SK-N-SH (cell line): Measurements from ENCODE around the gene ACP6. TPM values are rescaled to one million over a fixed set of nuclear protein-coding genes. Genes with fewer than 3 reads are reported as not detected.
A peak's percentile ranks its signal among the peaks of the same experiment; 100 is the strongest.

ENCODE experiments used
- CTCF ChIA-PET: fragments of 300-600, 350-600 bp; formaldehyde crosslinking; extraction: SDS; loops from one replicate; lab custom pipeline; 2021; lab: Yijun Ruan, JAX
- POLR2A ChIA-PET: fragments of 350-600 bp; sonication (Branson Sonifier 250); formaldehyde crosslinking; extraction: SDS; loops from one replicate; lab custom pipeline; 2020; ENCODE audit warnings: antibody characterized with exemption, inconsistent platforms; lab: Yijun Ruan, JAX
- DNase-seq: peaks from one replicate; pipeline ENCODE4 v3.0.0; 2012
- H2AFZ ChIP-seq: fragments of 200-600 bp; sonication (generic); 2 replicates; pipeline ENCODE4 v1.8.1; 2016; ENCODE audit warnings: antibody characterized with exemption, mild to moderate bottlenecking, low read depth
- H3F3A ChIP-seq: fragments of 200-600 bp; sonication (generic); replicated peaks from 2 replicates; pipeline ENCODE3; 2016; ENCODE audit warnings: antibody characterized with exemption, mild to moderate bottlenecking; ENCODE audit not compliant: insufficient read depth
- H3K27ac ChIP-seq, 2 experiments: fragments of 200-500 bp in 1 of 2; fragments of 200-600 bp in 1 of 2; sonication (Bioruptor generic) in 1 of 2; sonication (generic), shearing (Covaris generic) in 1 of 2; 2 replicates each; pipeline versions ENCODE4 v1.5.1 to v1.6.1; 2014 to 2016; ENCODE audit warnings: low read depth in 2 of 2, inconsistent platforms in 1 of 2, low read length in 1 of 2, mild to moderate bottlenecking in 1 of 2, mixed read lengths in 1 of 2
- H3K27me3 ChIP-seq: fragments of 200-600 bp; sonication (generic), shearing (Covaris generic); 2 replicates; pipeline ENCODE4 v1.6.1; 2016; ENCODE audit warnings: mixed run types; ENCODE audit not compliant: insufficient read depth
- H3K36me3 ChIP-seq, 2 experiments: fragments of 200-500 bp in 1 of 2; fragments of 200-600 bp in 1 of 2; sonication (Bioruptor generic) in 1 of 2; sonication (generic) in 1 of 2; replicated peaks in 1 of 2; 2 replicates each; pipeline versions ENCODE3 to v1.5.1; 2014 to 2016; ENCODE audit warnings: low read length in 1 of 2, mild to moderate bottlenecking in 1 of 2; ENCODE audit not compliant: insufficient read depth in 2 of 2, control insufficient read depth in 1 of 2
- H3K4me1 ChIP-seq, 2 experiments: fragments of 200-500 bp in 1 of 2; fragments of 200-600 bp in 1 of 2; sonication (Bioruptor generic) in 1 of 2; sonication (generic), shearing (Covaris generic) in 1 of 2; 2 replicates each; pipeline versions ENCODE4 v1.5.1 to v1.6.1; 2014 to 2016; ENCODE audit warnings: low read depth in 1 of 2, low read length in 1 of 2, mixed run types in 1 of 2; ENCODE audit not compliant: insufficient read depth in 2 of 2, control insufficient read depth in 1 of 2
- H3K4me2 ChIP-seq: fragments of 200-600 bp; sonication (generic), shearing (Covaris generic); 2 replicates; pipeline ENCODE4 v1.6.1; 2017; ENCODE audit warnings: mixed run types
- H3K4me3 ChIP-seq, 2 experiments: fragments of 200-500 bp in 1 of 2; fragments of 200-600 bp in 1 of 2; sonication (Bioruptor generic) in 1 of 2; sonication (generic), shearing (Covaris generic) in 1 of 2; 2 replicates each; pipeline versions ENCODE4 v1.5.1 to v1.8.1; 2014 to 2016; ENCODE audit warnings: low read depth in 2 of 2, inconsistent platforms in 1 of 2, low read length in 1 of 2, mild to moderate bottlenecking in 1 of 2, mixed read lengths in 1 of 2, moderate library complexity in 1 of 2
- H3K79me2 ChIP-seq: fragments of 200-600 bp; sonication (generic); 2 replicates; pipeline ENCODE4 v1.8.1; 2017; ENCODE audit warnings: mild to moderate bottlenecking; ENCODE audit not compliant: insufficient read depth
- H3K9ac ChIP-seq: fragments of 200-600 bp; sonication (generic); 2 replicates; pipeline ENCODE4 v1.6.1; 2017; ENCODE audit warnings: mixed run types
- H3K9me2 ChIP-seq: fragments of 200-600 bp; sonication (generic); 2 replicates; pipeline ENCODE4 v1.6.1; 2017; ENCODE audit warnings: mixed run types
- H3K9me3 ChIP-seq: fragments of 200-600 bp; sonication (generic); 2 replicates; pipeline ENCODE4 v1.6.1; 2017; ENCODE audit warnings: mixed run types, mild to moderate bottlenecking, moderate library complexity
- H4K20me1 ChIP-seq: fragments of 200-600 bp; sonication (generic); 2 replicates; pipeline ENCODE4 v1.6.1; 2017; ENCODE audit warnings: mild to moderate bottlenecking, mixed run types; ENCODE audit not compliant: insufficient read depth
- CHD2 ChIP-seq: fragments of 150-350 bp; IDR thresholded peaks from 2 replicates; pipeline ENCODE4 v1.6.1; 2018; ENCODE audit warnings: low read length; ENCODE audit not compliant: partially characterized antibody
- CTCF ChIP-seq: fragments of 200-600 bp; sonication (generic); IDR thresholded peaks from 2 replicates; pipeline ENCODE4 v1.6.1; 2017; ENCODE audit warnings: antibody characterized with exemption, mild to moderate bottlenecking, moderate library complexity
- EP300 ChIP-seq, 2 experiments: IDR thresholded peaks; 2 replicates each; pipeline versions ENCODE4 v1.4.0 to v1.6.1; 2012; ENCODE audit warnings: borderline replicate concordance in 1 of 2, low read depth in 1 of 2, low read length in 1 of 2
- FOSL2 ChIP-seq: IDR thresholded peaks from 2 replicates; pipeline ENCODE4 v1.4.0; 2012; ENCODE audit warnings: low read depth, mild to moderate bottlenecking, moderate library complexity, borderline replicate concordance
- FOXJ3 ChIP-seq: sonication (generic); formaldehyde crosslinking; IDR thresholded peaks from 2 replicates; pipeline ENCODE4 v1.5.1; 2020; ENCODE audit warnings: mild to moderate bottlenecking, missing genetic modification reagents
- GATA2 ChIP-seq: sonication (generic); formaldehyde crosslinking; IDR thresholded peaks from 2 replicates; pipeline ENCODE4 v1.5.0; 2020; ENCODE audit warnings: mild to moderate bottlenecking, missing genetic modification reagents
- MEF2A ChIP-seq: IDR thresholded peaks from 2 replicates; pipeline ENCODE4 v1.4.0; 2012; ENCODE audit warnings: low read depth, borderline replicate concordance
- PBX3 ChIP-seq: IDR thresholded peaks from 2 replicates; pipeline ENCODE4; 2012
- POLR2AphosphoS5 ChIP-seq: IDR thresholded peaks from 2 replicates; pipeline ENCODE4 v1.6.1; 2012; ENCODE audit warnings: low read depth, low read length
- RCOR1 ChIP-seq: fragments of 150-350 bp; IDR thresholded peaks from 2 replicates; pipeline ENCODE4 v1.6.1; 2017; ENCODE audit warnings: antibody characterized with exemption, low read length
- RFX5 ChIP-seq: IDR thresholded peaks from 2 replicates; pipeline ENCODE4 v1.6.1; 2012; ENCODE audit warnings: mild to moderate bottlenecking, improper control_type of control experiment, low read length
- SMC3 ChIP-seq: IDR thresholded peaks from 2 replicates; pipeline ENCODE4 v1.6.1; 2012; ENCODE audit warnings: low read depth, low read length, improper control_type of control experiment
- TAF1 ChIP-seq: IDR thresholded peaks from 2 replicates; pipeline ENCODE4 v1.6.1; 2012; ENCODE audit warnings: low read depth, mild to moderate bottlenecking, low read length, moderate library complexity, borderline replicate concordance
- TEAD4 ChIP-seq: IDR thresholded peaks from 2 replicates; pipeline ENCODE4 v1.4.0; 2012; ENCODE audit warnings: mild to moderate bottlenecking, borderline replicate concordance; ENCODE audit not compliant: insufficient read depth
- YY1 ChIP-seq: IDR thresholded peaks from 2 replicates; pipeline ENCODE4 v1.4.0; 2012; ENCODE audit warnings: low read depth, mild to moderate bottlenecking
- WGBS: methylation state at CpG from one replicate; pipeline ENCODE4 v1.1.6; 2017; ENCODE audit warnings: low lambda C conversion rate; 5-methylcytosine and 5-hydroxymethylcytosine counted together
- polyA plus RNA-seq, 3 experiments: library from polyadenylated mRNA; depleted of rRNA; stranded (reverse); fragments of >200 nt; gene quantifications; 2 replicates each; pipeline ENCODE4 v1.2.3, GENCODE V29; 2012
- TF ChIP-seq, protein P1 (sequence below): IDR thresholded peaks from 2 replicates; pipeline ENCODE4 v1.4.0; 2012; ENCODE audit warnings: low read depth, borderline replicate concordance

Gene ACP6
- polyA plus RNA-seq, 1 of the 3 experiments (the other 2 are of a cell fraction) = 10.9 TPM

- no peaks in the 10 kb centered on the region for H3K27me3 ChIP-seq
- peaks cover 7% of the 10 kb centered on the region in 2 experiments; a peak in 3 of 4 replicates for H3K4me1 ChIP-seq
- ChIA-PET CTCF (interaction anchor here (0.6 to 2.9 kb wide), 6 partner anchors 8 to 426 kb away, joined by 3 to 12 read pairs (median 3); no protein-coding TSS in a partner anchor), POLR2A (no interaction called here)
- H3K4me3 ChIP-seq = no peak overlapping the region
- no peak for DNase-seq
- peaks cover 8% of the 10 kb centered on the region; the same call in 1 of the 2 replicates for H3K9me3 ChIP-seq
- H3K9me2 ChIP-seq = no peaks in the 10 kb centered on the region
- H3K27ac ChIP-seq = no peak overlapping the region
- TF ChIP-seq FOXJ3 (CRISPR knock-in tag) (no peak), CTCF (peak; percentile 37)
- TF ChIP-seq, all 33 proteins: peak for 1
- H3F3A ChIP-seq = no peaks in the 10 kb centered on the region
- no peak overlapping the region for H2AFZ ChIP-seq
- no peak overlapping the region for H3K9ac ChIP-seq
- H3K36me3 ChIP-seq = peaks cover 0 to 6% of the 10 kb centered on the region in 2 experiments
- H3K79me2 ChIP-seq = peaks cover 25% of the 10 kb centered on the region; the same call in 1 of the 2 replicates
- 89% methylated on average over 2 of the region's 2 CpGs for WGBS
- H3K4me2 ChIP-seq = no peak overlapping the region
- H4K20me1 ChIP-seq = no peaks in the 10 kb centered on the region
These were observed 4.8 kb downstream of the ACP6 start for GRCh38 chr1:147665521-147665920.

GRCh38 chr1:147664206-147664605 lies 6.1 kb downstream of the ACP6 start:
- TF ChIP-seq GATA2 (CRISPR knock-in tag) (no peak), FOXJ3 (CRISPR knock-in tag) (no peak), RFX5 (no peak), RCOR1 (no peak), YY1 (no peak), FOSL2 (no peak), CHD2 (no peak), MEF2A (no peak), TAF1 (no peak), SMC3 (no peak), PBX3 (no peak), EP300 (IDR thresholded peaks at IDR 0.05; ENCODE audit: borderline replicate concordance in 1 of 2, low read depth in 1 of 2, low read length in 1 of 2) (no peak), TEAD4 (no peak), POLR2AphosphoS5 (no peak)
- TF ChIP-seq, protein P1, sequence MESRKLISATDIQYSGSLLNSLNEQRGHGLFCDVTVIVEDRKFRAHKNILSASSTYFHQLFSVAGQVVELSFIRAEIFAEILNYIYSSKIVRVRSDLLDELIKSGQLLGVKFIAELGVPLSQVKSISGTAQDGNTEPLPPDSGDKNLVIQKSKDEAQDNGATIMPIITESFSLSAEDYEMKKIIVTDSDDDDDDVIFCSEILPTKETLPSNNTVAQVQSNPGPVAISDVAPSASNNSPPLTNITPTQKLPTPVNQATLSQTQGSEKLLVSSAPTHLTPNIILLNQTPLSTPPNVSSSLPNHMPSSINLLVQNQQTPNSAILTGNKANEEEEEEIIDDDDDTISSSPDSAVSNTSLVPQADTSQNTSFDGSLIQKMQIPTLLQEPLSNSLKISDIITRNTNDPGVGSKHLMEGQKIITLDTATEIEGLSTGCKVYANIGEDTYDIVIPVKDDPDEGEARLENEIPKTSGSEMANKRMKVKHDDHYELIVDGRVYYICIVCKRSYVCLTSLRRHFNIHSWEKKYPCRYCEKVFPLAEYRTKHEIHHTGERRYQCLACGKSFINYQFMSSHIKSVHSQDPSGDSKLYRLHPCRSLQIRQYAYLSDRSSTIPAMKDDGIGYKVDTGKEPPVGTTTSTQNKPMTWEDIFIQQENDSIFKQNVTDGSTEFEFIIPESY = no peak
- Histone ChIP-seq H3K4me3 (no peak overlapping the region), H3K27ac (no peak overlapping the region), H3F3A (no peaks in the 10 kb centered on the region), H3K9ac (no peak overlapping the region), H4K20me1 (no peaks in the 10 kb centered on the region), H3K79me2 (peaks cover 25% of the 10 kb centered on the region; the same call in 1 of the 2 replicates), H3K27me3 (no peaks in the 10 kb centered on the region), H3K36me3 (peaks cover 2 to 6% of the 10 kb centered on the region in 2 experiments), H3K9me2 (no peaks in the 10 kb centered on the region), H3K9me3 (peaks cover 8% of the 10 kb centered on the region; the same call in 1 of the 2 replicates), H2AFZ (no peak overlapping the region), H3K4me1 (peaks cover 5 to 7% of the 10 kb centered on the region in 2 experiments; a peak in 3 of 4 replicates), H3K4me2 (no peak overlapping the region)
- no peak for DNase-seq
- ChIA-PET POLR2A (no interaction called here), CTCF (interaction anchor here (0.9 to 2.9 kb wide), 2 partner anchors 10 to 22 kb away, joined by 3 to 12 read pairs; no protein-coding TSS in a partner anchor)
- WGBS = 76% methylated on average over 4 of the region's 4 CpGs
